NCI-H1694 (cell line): ENCODE measurements around the gene VPREB3.

Experiments
- DNase-seq: peaks from one replicate; lab custom pipeline; 2025; lab: John Stamatoyannopoulos, UW

Gene VPREB3

DNA sequence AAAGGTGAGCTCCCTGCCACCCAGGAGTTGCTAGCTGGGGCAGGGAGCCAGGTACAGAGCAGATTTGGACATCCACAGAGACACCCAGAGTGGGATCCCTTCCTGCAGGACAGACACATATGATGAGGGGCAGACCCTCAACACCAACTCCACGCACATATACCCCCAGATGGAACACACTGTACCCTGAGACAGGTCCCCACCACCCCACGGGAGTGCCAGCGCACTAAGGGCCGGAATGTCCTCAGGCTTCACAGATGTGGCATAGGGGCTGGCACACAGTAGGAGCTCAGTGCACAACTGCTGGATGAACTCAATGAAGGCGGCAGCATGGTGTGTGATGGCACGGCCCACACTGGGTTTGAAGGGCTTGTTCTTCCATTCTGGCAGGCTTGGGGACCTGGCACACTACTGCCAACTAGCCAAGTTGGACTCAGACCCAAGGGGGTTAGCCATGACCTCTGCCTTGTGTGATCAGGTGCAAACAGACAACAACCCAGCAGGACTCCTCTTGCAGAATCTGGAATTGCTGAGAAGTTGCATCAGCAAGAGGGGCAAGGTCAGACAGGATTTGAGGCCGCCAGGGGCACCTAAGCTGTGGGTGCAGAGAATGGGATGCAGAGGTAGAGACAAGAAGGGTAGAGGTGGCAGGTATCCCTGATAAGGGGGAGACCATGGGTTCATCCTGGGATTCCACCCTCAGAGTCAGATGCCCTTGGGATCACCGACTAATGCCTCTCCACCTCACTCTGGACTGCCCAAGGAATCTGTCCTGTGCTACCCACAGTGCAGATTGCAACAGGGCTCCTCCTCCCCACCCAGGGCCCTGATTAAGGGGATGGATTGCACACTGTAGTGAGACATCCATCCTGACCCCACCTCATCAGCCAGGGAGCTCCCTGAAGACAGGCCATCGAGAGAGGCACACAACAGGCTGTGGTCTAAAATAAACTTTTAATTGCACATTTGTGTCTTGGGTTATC is 11.0 kb upstream of the VPREB3 start:
- DNase-seq: no peak

DNA sequence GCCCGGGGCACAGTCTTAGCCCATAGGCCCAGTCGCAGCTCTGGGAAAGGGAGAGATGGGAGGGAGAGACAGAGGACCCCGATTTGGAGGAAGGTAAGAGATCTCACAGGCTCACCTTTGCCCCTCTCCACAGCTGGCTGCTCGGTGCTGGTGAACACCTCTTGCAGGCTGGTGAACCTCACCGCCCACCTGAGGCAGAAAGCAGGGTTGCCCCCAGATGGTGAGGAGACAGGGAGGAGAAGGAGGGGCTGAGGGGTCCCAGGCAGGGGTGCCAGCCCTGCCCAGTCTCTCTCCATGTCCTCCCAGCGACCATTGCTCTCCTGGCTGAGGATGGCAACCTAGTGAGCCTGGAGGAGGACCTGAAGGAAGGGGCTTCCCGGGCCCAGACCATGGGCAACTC is 9.7 kb upstream of the VPREB3 start:
- no peak for DNase-seq

DNA sequence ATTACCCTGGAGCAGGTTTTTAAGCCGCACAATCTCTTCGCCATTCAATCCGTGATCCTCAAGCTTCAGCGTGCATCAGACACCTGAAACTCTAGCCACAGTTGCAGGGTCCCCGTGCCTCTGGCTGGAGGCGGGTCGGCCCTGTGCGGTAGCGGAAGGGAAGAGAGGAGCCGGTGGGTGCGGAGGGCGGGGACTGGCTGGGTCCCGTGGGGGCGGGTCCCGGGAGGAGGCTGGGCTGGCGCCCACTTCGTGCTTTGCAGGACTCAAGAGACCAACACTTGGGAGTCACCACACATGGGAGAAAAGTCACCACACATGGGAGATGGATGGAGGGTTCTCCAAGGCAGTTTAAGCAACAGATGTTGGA is 9.3 kb upstream of the VPREB3 start:
- DNase-seq: no peak

DNA sequence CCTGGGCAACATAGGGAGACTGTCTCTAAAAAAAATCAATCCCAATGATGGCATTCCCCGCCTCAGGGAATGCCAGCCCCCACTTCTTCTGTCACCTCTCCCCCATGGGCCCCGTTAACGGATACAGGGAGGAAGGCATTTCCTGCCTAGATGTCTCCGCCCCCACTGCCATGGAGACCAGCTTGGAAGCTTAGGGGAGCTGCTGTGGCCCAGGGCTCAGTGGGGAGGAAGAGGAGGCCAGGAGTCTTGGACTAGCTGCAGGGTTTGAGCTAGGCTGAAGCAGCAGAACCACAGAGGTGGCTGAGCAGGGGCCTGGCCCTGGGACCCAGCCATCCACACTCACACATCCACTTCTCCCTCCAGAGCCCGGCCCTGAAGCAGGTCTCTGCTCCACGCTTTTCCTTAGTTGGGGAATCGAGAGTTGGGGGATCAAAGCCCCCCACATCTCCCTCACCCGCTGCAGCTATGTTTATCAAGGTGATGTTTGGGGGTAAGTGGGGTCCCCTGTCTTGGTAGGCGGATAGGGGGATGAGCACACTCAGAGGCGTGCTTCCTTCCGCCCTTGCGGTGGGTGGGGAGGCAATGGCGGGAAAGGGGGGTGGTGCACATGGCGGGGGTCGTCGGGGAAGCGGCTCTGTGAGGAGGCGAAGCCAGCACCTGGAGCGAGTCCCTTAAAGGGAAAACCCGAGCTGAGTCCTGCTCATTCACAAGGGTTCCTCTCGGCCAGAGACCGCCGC is 8.8 kb upstream of the VPREB3 start, which contains the start of gene C22orf15:
C22orf15 (plus strand) TSS at position 149 of the 737 bp plus-strand sequence; CDS start at position 466, 317 bp downstream.
- no peak for DNase-seq

DNA sequence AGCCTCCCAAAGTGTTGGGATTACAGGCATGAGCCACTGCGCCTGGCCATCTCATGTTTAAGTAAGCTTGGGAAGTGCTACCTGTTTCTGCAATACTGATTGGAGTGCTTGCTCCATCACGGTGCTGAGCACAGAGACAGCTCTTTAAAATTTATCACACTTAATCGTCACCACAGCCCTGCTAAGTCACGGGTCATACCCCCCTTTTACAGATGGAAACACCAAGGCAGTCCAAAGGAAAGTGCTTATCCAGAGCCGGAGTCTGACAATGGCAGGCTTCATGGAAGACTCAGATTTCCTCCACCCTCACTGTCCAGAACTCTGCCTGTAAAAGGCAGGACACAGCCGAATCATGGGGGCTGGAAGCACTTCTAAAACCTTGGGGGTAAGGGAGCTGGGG is 5.8 kb upstream of the VPREB3 start:
- no peak for DNase-seq

DNA sequence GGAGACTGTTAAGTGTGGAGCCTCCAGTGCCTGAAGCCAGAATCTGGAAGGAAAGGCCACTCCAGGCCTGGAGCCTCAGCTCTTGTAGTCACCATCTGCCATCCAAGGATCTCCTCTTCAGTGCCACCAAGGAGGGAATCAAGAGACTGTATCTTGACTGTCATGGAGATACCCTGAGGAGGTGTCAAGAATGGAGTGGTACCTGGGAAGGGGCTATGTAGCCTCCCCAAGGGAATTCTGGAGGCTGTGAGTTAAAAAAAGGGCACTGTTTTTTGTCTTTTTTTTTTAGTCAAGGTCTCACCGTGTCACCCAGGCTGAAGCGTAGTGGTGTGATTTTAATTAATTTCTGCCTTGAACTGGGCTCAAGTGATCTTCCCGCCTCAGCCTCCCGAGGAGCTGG is 5.3 kb upstream of the VPREB3 start:
- DNase-seq: no peak

DNA sequence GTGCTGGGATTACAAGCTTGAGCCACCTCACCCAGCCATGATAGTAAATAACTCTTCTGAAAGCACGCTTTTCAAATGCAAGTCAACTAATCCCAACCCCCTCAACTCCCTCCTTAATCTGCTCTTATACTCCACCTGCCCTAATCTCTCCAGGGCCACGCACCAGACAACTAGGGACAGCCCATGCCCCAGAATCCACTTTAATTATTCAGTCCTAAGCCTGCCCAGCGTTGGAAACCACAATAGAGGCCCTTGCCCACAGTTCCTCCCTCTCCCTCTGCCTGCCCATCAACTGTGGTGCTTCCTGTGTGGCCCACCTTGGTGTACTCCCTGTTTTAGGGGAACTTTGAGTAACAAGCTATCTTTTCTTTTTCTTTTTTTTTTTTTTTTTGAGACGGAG is 2.7 kb upstream of the VPREB3 start:
- DNase-seq: no peak

DNA sequence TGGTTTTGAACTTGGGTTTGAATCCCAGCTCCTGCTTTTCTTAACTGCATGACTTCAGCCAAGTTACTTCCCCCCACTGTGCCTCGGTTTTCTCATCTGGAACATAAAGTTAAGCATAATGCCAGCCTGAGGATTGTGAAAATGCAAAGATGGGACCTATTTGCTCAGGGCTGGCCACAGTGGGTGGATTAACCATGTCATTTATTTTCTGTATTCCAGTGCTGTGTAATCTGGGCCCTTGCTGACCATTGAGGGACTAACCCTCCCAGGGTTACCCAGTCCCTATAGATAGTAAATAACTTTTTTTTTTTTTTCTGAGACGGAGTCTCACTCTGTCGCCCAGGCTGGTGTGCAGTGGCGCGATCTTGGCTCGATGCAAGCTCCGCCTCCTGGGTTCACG is 1.5 kb upstream of the VPREB3 start:
- DNase-seq: no peak

DNA sequence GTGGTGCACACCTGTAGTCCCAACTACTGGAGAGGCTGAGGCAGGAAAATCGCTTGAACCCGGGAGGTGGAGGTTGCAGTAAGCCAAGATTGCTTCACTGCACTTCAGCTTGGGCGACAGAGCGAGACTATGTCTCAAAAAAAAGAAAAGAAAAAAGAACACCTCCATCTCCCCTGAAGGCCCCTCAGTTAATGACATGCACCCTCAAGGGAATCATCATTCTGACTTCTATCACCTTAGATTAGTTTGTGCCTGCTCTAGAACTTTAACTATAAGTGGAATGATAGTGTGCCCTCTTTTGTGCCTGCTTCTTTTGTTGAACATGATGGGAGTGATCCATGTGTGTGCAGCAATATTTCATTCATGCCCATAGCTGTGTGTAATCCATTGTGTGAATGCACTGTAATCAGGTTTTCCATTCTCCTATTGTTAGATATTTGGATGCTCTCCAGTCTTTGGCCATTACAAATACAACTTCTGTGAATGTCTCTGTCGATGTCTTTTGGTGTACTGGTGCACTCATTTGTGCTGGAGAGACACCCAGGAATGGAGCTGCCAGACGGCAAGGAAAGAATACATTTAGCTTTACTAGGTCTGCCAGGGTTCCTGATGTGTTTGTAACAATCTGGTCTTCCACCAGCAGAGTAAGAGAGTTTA is 883 bp upstream of the VPREB3 start:
- DNase-seq: no peak

DNA sequence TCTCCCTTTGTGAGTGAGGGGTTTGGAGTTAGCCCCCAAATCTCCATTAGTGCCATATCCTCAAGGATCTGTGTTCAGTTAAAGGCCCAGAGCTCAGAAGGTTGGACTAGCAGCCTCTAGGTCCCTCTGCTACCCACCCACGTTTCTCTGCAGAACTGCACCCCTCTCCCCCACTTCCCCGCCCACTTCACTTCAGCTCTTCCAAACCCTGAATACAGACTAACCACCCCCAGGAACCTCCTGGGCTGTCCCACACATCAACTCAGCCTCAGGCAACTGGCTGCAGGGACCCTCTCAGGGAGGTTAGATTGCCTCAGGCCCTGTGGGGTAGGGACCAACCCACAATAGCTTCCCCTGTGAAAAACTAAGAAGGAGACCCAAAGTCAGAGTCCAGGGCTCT is 840 bp downstream of the VPREB3 start:
- no peak for DNase-seq

DNA sequence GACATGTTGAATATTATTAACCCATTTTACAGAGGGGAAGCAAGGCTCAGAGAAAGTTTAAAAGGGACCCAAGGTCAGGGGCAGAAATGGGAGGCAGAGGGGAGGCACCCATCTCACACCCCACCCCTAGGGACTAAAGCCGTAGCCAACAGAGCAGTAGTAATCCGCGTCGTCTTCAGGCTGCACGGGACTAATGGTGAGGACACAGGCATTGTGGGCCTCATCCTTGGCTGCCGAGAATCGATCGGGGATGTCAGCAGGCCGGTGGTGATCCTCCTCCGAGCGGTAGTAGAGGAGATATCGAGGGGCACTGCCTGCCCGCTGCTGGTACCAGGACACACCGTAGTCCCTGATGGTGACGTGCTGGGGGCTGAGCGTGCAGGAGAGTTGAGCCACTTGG is 1.5 kb downstream of the VPREB3 start:
- no peak for DNase-seq

DNA sequence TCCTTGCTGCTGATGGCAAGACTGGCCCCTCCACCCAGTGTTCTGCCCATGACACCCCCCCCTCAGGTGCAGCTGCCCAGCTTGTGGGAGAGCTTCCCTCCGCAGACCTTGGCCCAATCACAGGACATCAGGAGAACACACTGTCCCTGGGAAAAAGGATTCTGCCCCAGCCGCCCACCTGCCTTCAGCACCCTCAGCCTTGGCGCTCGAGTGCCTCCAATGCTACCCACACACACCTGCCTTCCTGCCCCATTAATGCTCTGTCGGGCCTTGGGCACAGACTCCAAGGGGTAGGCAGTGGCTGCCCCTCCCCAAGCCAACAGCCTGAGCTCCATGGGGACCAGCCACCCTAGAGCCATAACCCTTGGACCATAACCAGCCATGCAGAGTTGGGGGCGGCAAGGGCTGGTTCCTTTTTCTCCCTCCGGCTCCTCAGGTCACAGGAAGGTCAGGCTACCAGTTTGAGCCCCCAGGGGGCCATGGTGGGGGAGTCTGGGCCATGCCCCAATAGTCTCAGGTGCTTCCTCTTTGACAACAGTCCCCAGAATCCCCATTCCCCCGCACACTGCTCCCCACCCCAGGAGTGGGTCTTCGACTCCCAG is 2.0 kb downstream of the VPREB3 start:
- DNase-seq: no peak

DNA sequence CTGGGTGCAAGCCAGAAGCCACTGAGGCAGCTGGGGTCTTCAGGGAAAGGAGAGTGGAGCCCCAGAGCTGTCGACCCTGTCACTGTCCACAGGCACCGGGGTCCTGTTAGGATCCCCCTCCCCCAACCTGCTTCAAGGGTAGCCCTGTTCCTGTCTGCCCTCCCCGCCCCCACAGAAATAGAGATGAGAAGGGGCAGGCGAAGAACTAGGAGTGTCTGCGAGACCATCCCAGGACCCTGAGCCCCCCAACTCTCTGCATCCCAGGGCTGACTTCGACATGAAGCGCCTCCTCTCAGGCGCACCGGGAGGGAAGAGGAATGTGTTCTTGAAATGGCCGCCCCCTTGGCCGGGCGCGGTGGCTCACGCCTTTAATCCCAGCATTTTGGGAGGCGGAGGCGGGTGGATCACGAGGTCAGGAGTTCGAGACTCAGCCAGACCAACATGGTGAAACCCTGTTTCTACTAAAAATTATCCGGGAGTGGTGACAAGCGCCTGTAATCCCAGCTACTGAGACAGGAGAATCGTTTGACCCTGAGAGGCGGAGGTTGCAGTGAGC is 2.7 kb downstream of the VPREB3 start:
- DNase-seq: no peak

DNA sequence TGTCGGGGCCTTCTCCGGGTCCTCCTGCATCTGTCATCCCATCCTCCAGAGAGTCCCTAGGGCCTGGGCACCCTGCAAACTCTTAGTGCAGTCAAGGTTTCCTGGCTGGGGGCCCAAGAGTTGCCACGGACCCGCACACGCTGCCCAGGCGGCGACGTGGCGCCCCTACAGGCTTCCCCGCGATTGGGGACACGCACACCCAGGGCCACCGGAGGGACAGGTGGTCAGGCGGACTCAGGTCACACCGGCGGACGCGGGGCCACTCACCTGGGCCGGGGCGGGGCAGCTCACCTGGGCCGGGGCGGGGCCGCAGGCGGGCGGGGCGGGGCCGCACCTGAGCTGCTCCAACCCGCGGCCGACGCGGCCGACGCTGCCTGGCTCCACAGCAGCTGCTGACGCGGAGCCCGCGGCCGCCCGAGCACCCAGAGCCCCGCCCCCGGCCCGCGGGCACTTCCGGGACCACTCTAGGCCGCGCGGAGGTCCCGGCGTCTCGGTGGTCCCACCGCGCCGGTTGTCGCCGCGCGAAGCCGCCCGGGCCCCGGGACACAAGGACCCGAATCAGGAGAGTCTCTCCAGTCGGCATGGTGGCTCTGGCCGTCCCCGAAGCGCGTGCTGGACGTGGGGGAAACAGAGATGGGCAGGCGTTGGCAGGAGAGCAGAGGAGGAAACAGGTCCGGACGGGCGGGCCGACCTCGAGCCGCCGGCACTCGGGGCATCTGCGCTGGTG is 3.3 kb downstream of the VPREB3 start, which contains the start of gene ZNF70:
ZNF70 (minus strand) TSS at position 399 of the 727 bp plus-strand sequence. CDS start 5,972 bp downstream, outside the sequence.
- peak; percentile 47 for DNase-seq

DNA sequence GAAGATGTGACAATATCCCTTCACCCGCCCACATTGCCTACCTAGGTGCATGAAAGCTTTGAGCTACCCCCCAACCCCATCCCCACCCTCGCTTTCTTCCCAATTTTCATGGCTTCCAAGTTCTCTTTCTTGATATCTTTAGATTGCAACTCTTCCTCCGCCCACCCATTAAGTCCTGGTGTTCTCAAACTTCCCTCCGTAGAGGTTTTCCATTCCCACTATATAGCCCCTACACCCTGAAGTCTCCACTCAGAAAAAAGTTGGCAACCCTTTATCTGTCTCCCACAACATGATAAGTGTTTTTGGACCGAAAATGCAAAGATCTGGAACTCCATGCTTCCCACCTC is 3.9 kb downstream of the VPREB3 start:
- DNase-seq: no peak

DNA sequence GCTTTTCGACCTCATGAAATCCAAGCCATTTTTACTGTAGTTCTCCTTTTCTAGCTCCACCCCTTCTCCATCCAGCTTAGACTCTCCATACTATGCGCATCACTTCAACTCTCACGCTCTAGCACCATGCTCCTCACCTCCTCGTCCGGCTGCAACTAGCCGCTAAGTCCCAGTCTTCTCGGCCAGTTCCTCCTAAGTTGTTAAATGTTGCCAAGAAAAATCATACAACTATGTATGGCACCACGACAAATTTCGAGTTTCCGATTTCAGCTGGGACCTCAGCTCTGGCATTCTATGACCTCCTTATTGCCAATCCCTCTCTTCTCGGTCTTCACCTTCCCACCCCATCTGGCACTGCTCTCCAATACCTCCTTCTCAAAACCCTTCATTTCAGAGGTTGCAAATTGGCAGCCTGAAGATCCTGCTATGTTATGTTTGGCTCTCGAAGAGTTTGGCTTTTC is 4.4 kb downstream of the VPREB3 start:
- no peak for DNase-seq

DNA sequence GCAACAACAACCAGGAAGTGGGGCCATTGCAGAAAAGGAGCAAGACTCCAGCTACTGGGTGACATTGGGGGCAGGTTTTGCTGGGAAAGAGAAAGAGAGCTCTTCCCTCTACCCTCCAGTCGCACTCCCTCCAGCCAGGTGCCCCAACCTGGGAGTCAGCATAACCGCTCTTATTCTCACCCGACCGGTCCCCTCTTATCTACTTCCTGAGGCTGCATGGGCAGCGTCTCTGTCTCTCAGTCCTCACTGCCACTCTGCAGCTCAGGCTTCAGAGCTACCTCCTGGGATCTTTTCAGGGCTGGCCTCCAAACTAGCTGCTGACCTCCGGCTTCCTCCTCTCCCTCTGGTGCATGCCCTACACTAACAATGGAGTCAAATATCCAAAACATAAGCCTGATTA is 8.4 kb downstream of the VPREB3 start:
- DNase-seq: no peak

DNA sequence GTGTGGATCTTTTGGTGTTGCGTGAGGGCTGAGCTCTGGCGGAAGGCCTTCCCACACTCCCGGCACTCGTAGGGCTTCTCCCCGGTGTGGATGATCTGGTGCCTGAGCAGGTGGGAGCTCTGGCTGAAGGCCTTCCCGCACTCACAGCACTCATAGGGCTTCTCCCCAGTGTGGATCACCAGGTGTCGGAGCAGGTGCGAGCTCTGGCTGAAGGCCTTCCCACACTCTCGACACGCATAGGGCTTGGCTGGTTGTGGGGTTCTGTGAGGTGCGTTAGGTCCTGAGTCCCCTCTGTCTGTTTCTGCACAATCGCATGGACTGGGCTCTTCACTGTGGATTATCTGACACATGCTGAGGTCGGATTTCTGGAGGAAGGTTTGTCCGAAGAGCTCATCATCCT is 9.7 kb downstream of the VPREB3 start:
- DNase-seq: no peak

DNA sequence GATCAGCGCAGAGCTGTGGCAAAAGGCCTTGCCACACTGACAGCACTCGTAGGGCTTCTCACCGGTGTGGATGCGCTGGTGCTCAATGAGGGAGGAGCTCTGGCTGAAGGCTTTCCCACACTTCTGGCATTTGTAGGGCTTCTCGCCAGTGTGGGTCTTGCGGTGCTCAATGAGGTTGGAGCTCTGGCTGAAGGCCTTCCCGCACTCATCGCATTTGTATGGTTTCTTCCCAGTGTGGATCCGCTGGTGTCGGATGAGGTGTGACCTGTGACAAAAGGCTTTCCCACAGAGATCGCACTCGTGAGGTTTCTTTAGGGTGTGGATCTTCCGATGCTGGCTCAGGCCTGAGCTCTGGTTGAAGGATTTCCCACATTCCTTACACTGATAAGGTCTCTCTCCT is 10.2 kb downstream of the VPREB3 start:
- no peak for DNase-seq

DNA sequence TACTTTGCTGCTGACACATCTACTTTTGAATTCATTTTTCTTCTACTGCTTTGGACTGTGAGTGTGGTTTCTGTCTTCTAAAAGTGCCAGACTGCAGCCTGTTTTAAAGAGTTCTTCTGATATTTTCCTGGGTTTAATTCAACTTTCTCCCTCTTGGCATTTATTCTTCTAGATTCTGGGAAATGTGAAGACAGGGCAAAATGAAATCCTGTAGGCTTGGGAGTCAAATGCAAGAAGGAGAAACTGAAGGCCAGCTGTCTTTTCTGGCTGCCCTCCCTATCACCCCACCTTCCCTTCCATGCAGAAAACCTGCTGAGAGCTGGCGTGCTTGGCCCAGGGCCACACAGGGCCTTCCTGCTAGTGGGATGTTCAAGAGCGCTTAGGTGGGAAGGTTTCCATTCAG is 10.9 kb downstream of the VPREB3 start:
- no peak for DNase-seq
